Gastrocnemius medialis (tissue), 4 donors: ENCODE measurements around the gene CLEC1A. TPM values are rescaled to one million over a fixed set of nuclear protein-coding genes. Genes with fewer than 3 reads are reported as not detected.
"Not testable (repeated sequence)": the region's sequence is repeated elsewhere in the genome, so short reads cannot be mapped to it uniquely, and the experiment has no call there.

Experiments
- ATAC-seq, 2 donors: fragments of 150-250 bp; one replicate each; pipeline ENCODE4 v1.9.1; 2016
- DNase-seq, 2 donors: peaks; one replicate each; pipeline ENCODE4 v3.0.0-alpha.2; 2019
- H3K27ac ChIP-seq, 4 donors: fragments of 200-600 bp; sonication (generic); 1 replicate in 1 of 4; 2 replicates in 3 of 4; pipeline ENCODE4 v1.5.1; 2016 to 2018; ENCODE audit warnings: mild to moderate bottlenecking in 2 of 4, moderate library complexity in 1 of 4
- H3K27me3 ChIP-seq, 3 donors: fragments of 200-600 bp; sonication (generic) in 2 of 3; 1 replicate in 1 of 3; 2 replicates in 2 of 3; pipeline versions ENCODE4 v1.5.1 to v1.6.0; 2016 to 2019; ENCODE audit warnings: mild to moderate bottlenecking in 1 of 3, moderate library complexity in 1 of 3
- H3K36me3 ChIP-seq, 2 donors: fragments of 200-600 bp; sonication (generic) in 1 of 2; one replicate each; pipeline ENCODE4 v1.5.1; 2017 to 2018
- H3K4me1 ChIP-seq, 2 donors: fragments of 200-600 bp; sonication (generic) in 1 of 2; one replicate each; pipeline ENCODE4 v1.5.1; 2016 to 2017; ENCODE audit warnings: mild to moderate bottlenecking in 2 of 2
- H3K4me3 ChIP-seq, 4 donors: fragments of 200-600 bp; sonication (generic) in 3 of 4; 1 replicate in 1 of 4; 2 replicates in 3 of 4; pipeline ENCODE4 v1.5.1; 2016 to 2019; ENCODE audit warnings: mild to moderate bottlenecking in 2 of 4
- H3K9me3 ChIP-seq, 3 donors: fragments of 200-600 bp; sonication (generic) in 2 of 3; 1 replicate in 1 of 3; 2 replicates in 2 of 3; pipeline ENCODE4 v1.5.1; 2016 to 2019
- POLR2A ChIP-seq, 2 donors: fragments of 450-650 bp; IDR thresholded peaks; one replicate each; pipeline ENCODE4 v1.6.1; 2017; ENCODE audit warnings: antibody characterized with exemption in 2 of 2, mild to moderate bottlenecking in 2 of 2, moderate library complexity in 2 of 2
- in situ Hi-C, 4 donors: fragments of 200-750 bp; cut with MboI; loops; one replicate each; pipeline versions ENCODE4 v1.15.0 to v1.8.0; 2017; ENCODE audit warnings: low sequenced_read_pairs in 4 of 4
- intact Hi-C: fragments of 100-400 bp; cut with DNase I; formaldehyde crosslinking; loops from one replicate; pipeline ENCODE4 v1.15.1; 2023; ENCODE audit warnings: low total_unique reads
- total RNA-seq, 4 donors: library from RNA; depleted of rRNA; stranded (reverse); fragments of >200 nt; gene quantifications; one replicate each; pipeline versions ENCODE4 v1.1.0 to v1.2.3, GENCODE V29; 2016
- TF ChIP-seq, protein P1 (sequence below), 5 experiments: fragments of 450-650 bp in 3 of 5; fragments of 200-600 bp in 2 of 5; sonication (generic) in 2 of 5; IDR thresholded peaks in 4 of 5; conservative IDR thresholded peaks in 1 of 5; 1 replicate in 4 of 5; 2 replicates in 1 of 5; pipeline ENCODE4 v1.5.1; 2016 to 2019; ENCODE audit warnings: antibody characterized with exemption in 5 of 5, mild to moderate bottlenecking in 3 of 5, moderate library complexity in 3 of 5

The CLEC1A gene
- total RNA-seq, 4 donors from 2014 or later, result 1.00 to 3.6 (median 1.6) TPM

DNA sequence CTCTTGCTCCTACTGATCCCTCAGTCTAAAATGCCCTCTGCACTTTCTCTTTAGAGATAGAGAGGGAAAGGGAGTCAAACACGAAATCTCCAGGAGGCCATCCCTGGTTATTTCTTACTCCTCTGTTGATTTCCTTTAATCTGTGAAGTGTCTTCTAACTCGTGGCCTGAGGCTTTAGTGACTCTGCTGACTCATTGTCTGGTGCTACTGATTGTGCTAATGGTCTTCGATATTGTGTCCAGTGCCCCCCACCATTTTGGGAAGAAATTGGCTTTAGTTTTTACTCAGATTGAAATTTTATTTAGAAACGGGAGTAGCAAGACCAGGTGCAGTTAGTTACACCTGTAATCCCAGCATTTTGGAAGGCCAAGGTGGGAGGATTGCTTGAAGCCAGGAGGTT, 67.5 kb downstream of the CLEC1A start:
- no peaks in the 10 kb centered on the region for H3K9me3 ChIP-seq
- in situ Hi-C loops, result loop anchor here in 3 of 4 donors (5.0 to 25.0 kb wide), 3 partner anchors 96 to 106 kb away; partner anchors contain the start of gene CLEC7A (in 2 of the 3)
- no peak overlapping the region for H3K4me3 ChIP-seq
- H3K36me3 ChIP-seq, result no peaks in the 10 kb centered on the region
- TF ChIP-seq POLR2A (IDR thresholded peaks at IDR 0.05), result no peak
- TF ChIP-seq, protein P1, sequence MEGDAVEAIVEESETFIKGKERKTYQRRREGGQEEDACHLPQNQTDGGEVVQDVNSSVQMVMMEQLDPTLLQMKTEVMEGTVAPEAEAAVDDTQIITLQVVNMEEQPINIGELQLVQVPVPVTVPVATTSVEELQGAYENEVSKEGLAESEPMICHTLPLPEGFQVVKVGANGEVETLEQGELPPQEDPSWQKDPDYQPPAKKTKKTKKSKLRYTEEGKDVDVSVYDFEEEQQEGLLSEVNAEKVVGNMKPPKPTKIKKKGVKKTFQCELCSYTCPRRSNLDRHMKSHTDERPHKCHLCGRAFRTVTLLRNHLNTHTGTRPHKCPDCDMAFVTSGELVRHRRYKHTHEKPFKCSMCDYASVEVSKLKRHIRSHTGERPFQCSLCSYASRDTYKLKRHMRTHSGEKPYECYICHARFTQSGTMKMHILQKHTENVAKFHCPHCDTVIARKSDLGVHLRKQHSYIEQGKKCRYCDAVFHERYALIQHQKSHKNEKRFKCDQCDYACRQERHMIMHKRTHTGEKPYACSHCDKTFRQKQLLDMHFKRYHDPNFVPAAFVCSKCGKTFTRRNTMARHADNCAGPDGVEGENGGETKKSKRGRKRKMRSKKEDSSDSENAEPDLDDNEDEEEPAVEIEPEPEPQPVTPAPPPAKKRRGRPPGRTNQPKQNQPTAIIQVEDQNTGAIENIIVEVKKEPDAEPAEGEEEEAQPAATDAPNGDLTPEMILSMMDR (IDR thresholded peaks at IDR 0.05 in 4 of 5, conservative IDR thresholded peaks at IDR 0.05 in 1 of 5), result no peak
- no peaks in the 10 kb centered on the region for H3K27me3 ChIP-seq
- no peak for DNase-seq
- H3K27ac ChIP-seq, result no peak overlapping the region
- intact Hi-C loops, result loop anchor here (5.0 kb wide), 1 partner anchor 111 kb away; no protein-coding TSS in a partner anchor
- no peak for ATAC-seq
- no peaks in the 10 kb centered on the region for H3K4me1 ChIP-seq

DNA sequence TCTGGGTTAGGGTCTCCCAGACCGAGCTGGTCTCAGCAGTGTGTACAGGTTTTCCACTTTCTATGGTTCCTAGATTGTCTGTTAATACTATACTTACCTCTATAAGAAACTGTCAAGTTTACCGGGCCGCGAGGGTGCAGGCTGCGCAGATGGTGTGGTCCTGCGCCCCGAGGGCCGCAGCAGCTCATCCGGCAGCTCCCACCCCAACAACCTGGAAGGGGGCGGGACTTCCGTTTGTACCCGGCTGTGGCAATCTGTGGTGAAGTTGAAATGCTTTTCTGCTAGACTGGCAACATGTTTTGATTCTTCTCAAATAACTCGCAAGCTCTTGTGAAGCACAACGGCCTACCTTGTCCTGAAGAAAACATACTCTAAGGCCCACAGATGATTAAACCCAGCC, 68.3 kb downstream of the CLEC1A start, which contains the start of gene CLEC9A:
Gene CLEC9A (plus strand): TSS at position 237 of the 400 bp plus-strand sequence. CDS start 22,006 bp downstream, outside the sequence.
- no peaks in the 10 kb centered on the region for H3K4me1 ChIP-seq
- no peak within 1 kb of the TSS for H3K27ac ChIP-seq
- no peaks in the 10 kb centered on the region for H3K36me3 ChIP-seq
- no peak within 1 kb of the TSS for H3K4me3 ChIP-seq
- TF ChIP-seq, protein P1 (IDR thresholded peaks at IDR 0.05 in 4 of 5, conservative IDR thresholded peaks at IDR 0.05 in 1 of 5), result no peak
- TF ChIP-seq POLR2A (IDR thresholded peaks at IDR 0.05), result no peak
- DNase-seq, result no peak
- no peaks in the 10 kb centered on the region for H3K27me3 ChIP-seq
- no peak for ATAC-seq
- H3K9me3 ChIP-seq, result no peaks in the 10 kb centered on the region
- intact Hi-C loops, result loop anchor here (5.0 kb wide), 1 partner anchor 112 kb away; no protein-coding TSS in a partner anchor
- in situ Hi-C loops, result loop anchor here in 3 of 4 donors (5.0 to 25.0 kb wide), 3 partner anchors 97 to 107 kb away; partner anchors contain the start of gene CLEC7A (in 2 of the 3)

DNA sequence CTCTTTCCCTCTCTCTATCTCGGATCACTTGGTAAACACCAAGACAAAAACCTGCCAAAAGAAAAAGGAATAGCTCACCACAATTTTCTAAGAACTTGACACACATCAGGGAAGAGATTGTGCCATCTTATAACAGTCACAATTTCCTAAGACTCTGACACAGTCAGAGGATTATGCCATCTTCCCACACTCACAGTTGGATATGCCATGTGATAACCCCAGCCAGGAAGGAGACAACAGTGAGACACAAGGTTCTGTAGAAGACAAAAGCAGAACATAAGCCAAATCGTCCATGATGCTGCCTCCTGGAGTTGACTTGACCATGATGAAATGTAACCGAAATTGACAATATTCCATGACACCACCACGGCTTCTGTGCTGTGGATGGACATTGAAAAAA, 71.1 kb downstream of the CLEC1A start:
- Histone ChIP-seq H3K4me3 (no peak overlapping the region), H3K9me3 (no peaks in the 10 kb centered on the region), H3K4me1 (no peaks in the 10 kb centered on the region), H3K27me3 (no peaks in the 10 kb centered on the region), H3K27ac (no peak overlapping the region), H3K36me3 (no peaks in the 10 kb centered on the region)
- ATAC-seq, result no peak
- intact Hi-C loops (no loop called here), in situ Hi-C loops (loop anchor here in 1 of 4 donors (25.0 kb wide), 1 partner anchor 110 kb away; the partner anchor contains the start of gene CLEC7A)
- TF ChIP-seq, protein P1 (IDR thresholded peaks at IDR 0.05 in 4 of 5, conservative IDR thresholded peaks at IDR 0.05 in 1 of 5), result no peak
- no peak for TF ChIP-seq POLR2A (IDR thresholded peaks at IDR 0.05)
- no peak for DNase-seq

DNA sequence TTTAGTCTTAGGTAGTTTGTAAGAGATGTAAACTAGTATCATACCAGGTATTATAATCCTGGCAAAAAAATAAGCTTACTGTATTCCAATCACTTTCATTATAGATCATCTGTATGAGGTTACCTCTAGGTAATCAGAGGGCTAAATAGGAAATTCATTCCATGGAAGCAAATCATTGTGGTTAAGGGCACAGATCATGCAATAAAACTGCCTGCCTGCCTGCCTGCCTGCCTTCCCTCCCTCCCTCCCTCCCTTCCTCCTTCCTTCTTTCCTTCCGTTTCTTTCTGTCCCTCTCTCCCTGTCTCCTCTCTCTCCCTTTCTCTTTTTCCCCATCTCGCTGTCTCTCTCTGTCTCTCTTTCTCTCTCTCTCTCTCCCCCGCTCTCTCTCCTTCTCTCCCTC, 71.5 kb downstream of the CLEC1A start:
- Histone ChIP-seq H3K9me3 (no peaks in the 10 kb centered on the region), H3K4me3 (no peak overlapping the region), H3K27me3 (no peaks in the 10 kb centered on the region), H3K27ac (no peak overlapping the region), H3K4me1 (no peaks in the 10 kb centered on the region), H3K36me3 (no peaks in the 10 kb centered on the region)
- ATAC-seq (no peak), DNase-seq (no peak)
- in situ Hi-C loops (loop anchor here in 1 of 4 donors (25.0 kb wide), 1 partner anchor 110 kb away; the partner anchor contains the start of gene CLEC7A), intact Hi-C loops (no loop called here)
- no peak for TF ChIP-seq POLR2A (IDR thresholded peaks at IDR 0.05)
- TF ChIP-seq, protein P1 (IDR thresholded peaks at IDR 0.05 in 4 of 5, conservative IDR thresholded peaks at IDR 0.05 in 1 of 5), result no peak

DNA sequence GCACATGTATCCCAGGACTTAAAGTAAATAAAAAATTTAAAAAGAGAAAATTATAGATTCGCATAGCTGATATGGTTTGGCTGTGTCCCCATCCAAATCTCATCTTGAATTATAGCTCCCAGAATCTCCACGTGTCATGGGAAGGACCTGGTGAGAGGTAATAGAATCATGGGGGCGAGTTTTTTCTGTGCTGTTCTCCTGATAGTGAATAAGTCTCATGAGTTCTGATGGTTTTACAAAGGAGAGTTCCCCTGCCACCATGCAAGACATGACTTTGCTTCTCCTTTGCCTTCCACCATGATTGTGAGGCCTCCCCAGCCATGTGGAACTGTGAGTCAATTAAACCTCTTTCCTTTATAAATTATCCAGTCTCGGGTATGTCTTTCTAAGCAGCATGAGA, 72.1 kb downstream of the CLEC1A start:
- DNase-seq, intact Hi-C loops, H3K9me3 ChIP-seq, H3K36me3 ChIP-seq, ATAC-seq, H3K4me1 ChIP-seq, H3K4me3 ChIP-seq, H3K27me3 ChIP-seq, H3K27ac ChIP-seq: not testable (repeated sequence)
- in situ Hi-C loops, result loop anchor here in 1 of 4 donors (25.0 kb wide), 1 partner anchor 111 kb away; the partner anchor contains the start of gene CLEC7A
